ENCODE results near the gene S100A9. TPM values are rescaled to one million over a fixed set of nuclear protein-coding genes. Genes with fewer than 3 reads are reported as not detected.

S100A9 gene
- total and polyA plus RNA-seq, 2 of the 8 experiments (the other 6 are each of a cell fraction or from before 2014, with no cell fraction given): not detected

- no peak overlapping the region for H2BK12ac ChIP-seq (ENCODE audit: low read depth, low read length)
- no peak for FAIRE-seq
- CTCF ChIA-PET (ENCODE audit: partially characterized antibody): interaction anchor here (0.6 to 8.5 kb wide), 57 partner anchors 9 to 525 kb away, joined by 3 to 360 read pairs (median 4); partner anchors contain the start of genes PGLYRP3, S100A1, S100A13 and S100A4
- no peaks in the 10 kb centered on the region for H3K27me3 ChIP-seq (replicated peaks in 1 of 4; ENCODE audit: control insufficient read depth in 3 of 4, extremely low read depth in 1 of 4, insufficient read depth in 3 of 4, low read length in 3 of 4)
- no peaks in the 10 kb centered on the region for H3K79me2 ChIP-seq (ENCODE audit: control insufficient read depth in 1 of 2, insufficient read depth in 2 of 2, low read length in 2 of 2)
- no peak overlapping the region for H3K14ac ChIP-seq (ENCODE audit: insufficient read length)
- H2AK5ac ChIP-seq (ENCODE audit: low read depth, low read length): no peak overlapping the region
- H3K56ac ChIP-seq (replicated peaks; ENCODE audit: insufficient read length, low read depth, low read length): no peak overlapping the region
- no peak overlapping the region for H2AFZ ChIP-seq (ENCODE audit: low read length)
- no peak overlapping the region for H4K91ac ChIP-seq (replicated peaks; ENCODE audit: insufficient read length, low read length)
- H2BK120ac ChIP-seq (replicated peaks; ENCODE audit: low read depth, low read length): no peak overlapping the region
- H4K5ac ChIP-seq (ENCODE audit: insufficient read length, low read depth, low read length): no peak overlapping the region
- no peaks in the 10 kb centered on the region for H3K23me2 ChIP-seq (ENCODE audit: low read depth, low read length)
- 52% methylated on average over 10 of the region's 10 CpGs; no CpG with 5 or more reads in 1 of the 2 experiments for WGBS, 2 experiments (ENCODE audit: extremely low coverage in 1 of 2, insufficient coverage in 1 of 2, insufficient read length in 1 of 2, insufficient replicate concordance in 2 of 2, low coverage in 1 of 2, low lambda C conversion rate in 2 of 2, missing lambda C conversion rate in 1 of 2)
- no peaks in the 10 kb centered on the region; a peak in 1 of 7 replicates for H3K4me1 ChIP-seq (replicated peaks in 1 of 4; ENCODE audit: control insufficient read depth in 3 of 4, insufficient read depth in 4 of 4, low read length in 3 of 4)
- DNase-seq (ENCODE audit: low read depth in 1 of 2, low spot score in 2 of 2): peak; percentile 49 to 67
- no peak overlapping the region for H4K8ac ChIP-seq (ENCODE audit: extremely low read depth, insufficient read depth, low read length)
- H3K4me2 ChIP-seq (ENCODE audit: insufficient read depth in 1 of 2, low read depth in 2 of 2, low read length in 2 of 2): no peak overlapping the region
- TF ChIP-seq CTCF (IDR thresholded peaks at IDR 0.05; ENCODE audit: control extremely low read depth in 1 of 3, insufficient read depth in 1 of 3, low read depth in 1 of 3, low read length in 3 of 3) (peak; percentile 85 to 94 (median 93)), GABPA (IDR thresholded peaks at IDR 0.05; ENCODE audit: borderline replicate concordance, insufficient read depth, low read length) (no peak), SP2 (IDR thresholded peaks at IDR 0.05; ENCODE audit: low read length) (no peak), BACH1 (IDR thresholded peaks at IDR 0.05; ENCODE audit: low read length) (peak; percentile 8; the same call in 1 of the 2 replicates), RAD21 (IDR thresholded peaks at IDR 0.05 in 1 of 2, conservative IDR thresholded peaks at IDR 0.05 in 1 of 2; ENCODE audit: low read depth in 2 of 2, low read length in 2 of 2) (peak; percentile 90 to 92), CREB1 (IDR thresholded peaks at IDR 0.05) (peak; percentile 55; the same call in 1 of the 2 replicates), ASH2L (IDR thresholded peaks at IDR 0.05; ENCODE audit: low read length) (no peak)
- no peaks in the 10 kb centered on the region for H3K79me1 ChIP-seq (ENCODE audit: low read depth, low read length)
- H3K9me3 ChIP-seq (ENCODE audit: insufficient read depth in 2 of 2, low read depth in 1 of 2, low read length in 1 of 2): no peaks in the 10 kb centered on the region
- no peak overlapping the region for H2BK15ac ChIP-seq (ENCODE audit: low read length)
- H2BK20ac ChIP-seq (ENCODE audit: low read length): no peak overlapping the region
- H2BK5ac ChIP-seq (ENCODE audit: low read depth, low read length): no peak overlapping the region
- no peak overlapping the region for H3K18ac ChIP-seq (ENCODE audit: extremely low read depth, low read length)
- POLR2A ChIA-PET (ENCODE audit: partially characterized antibody): interaction anchor here (0.6 to 1.0 kb wide), 3 partner anchors 67 to 306 kb away, joined by 3 to 4 read pairs (median 3); no protein-coding TSS in a partner anchor
- H3K9ac ChIP-seq (replicated peaks in 1 of 4; ENCODE audit: extremely low read depth in 1 of 4, low read depth in 3 of 4, low read length in 3 of 4): no peak overlapping the region
- no peak overlapping the region for H3K4ac ChIP-seq (replicated peaks; ENCODE audit: insufficient read length, low read depth, low read length)
- no peaks in the 10 kb centered on the region for H4K20me1 ChIP-seq (replicated peaks in 1 of 2; ENCODE audit: control insufficient read depth in 1 of 2, insufficient read depth in 2 of 2, low read length in 2 of 2)
- no peaks in the 10 kb centered on the region for H3K36me3 ChIP-seq (ENCODE audit: control insufficient read depth in 2 of 4, insufficient read depth in 4 of 4, low read length in 3 of 4)
- no peak overlapping the region for H3K27ac ChIP-seq (ENCODE audit: low read depth, low read length)
- no peak overlapping the region for H3K4me3 ChIP-seq (ENCODE audit: extremely low read depth in 1 of 4, insufficient read depth in 2 of 4, low read depth in 3 of 4, low read length in 4 of 4)
- no peak overlapping the region for H3K23ac ChIP-seq (ENCODE audit: insufficient read length)
These were observed 2.1 kb upstream of the S100A9 start for GRCh38 chr1:153355445-153356071.
